ENCODE data around the gene CYFIP1.

CYFIP1 gene

DNA sequence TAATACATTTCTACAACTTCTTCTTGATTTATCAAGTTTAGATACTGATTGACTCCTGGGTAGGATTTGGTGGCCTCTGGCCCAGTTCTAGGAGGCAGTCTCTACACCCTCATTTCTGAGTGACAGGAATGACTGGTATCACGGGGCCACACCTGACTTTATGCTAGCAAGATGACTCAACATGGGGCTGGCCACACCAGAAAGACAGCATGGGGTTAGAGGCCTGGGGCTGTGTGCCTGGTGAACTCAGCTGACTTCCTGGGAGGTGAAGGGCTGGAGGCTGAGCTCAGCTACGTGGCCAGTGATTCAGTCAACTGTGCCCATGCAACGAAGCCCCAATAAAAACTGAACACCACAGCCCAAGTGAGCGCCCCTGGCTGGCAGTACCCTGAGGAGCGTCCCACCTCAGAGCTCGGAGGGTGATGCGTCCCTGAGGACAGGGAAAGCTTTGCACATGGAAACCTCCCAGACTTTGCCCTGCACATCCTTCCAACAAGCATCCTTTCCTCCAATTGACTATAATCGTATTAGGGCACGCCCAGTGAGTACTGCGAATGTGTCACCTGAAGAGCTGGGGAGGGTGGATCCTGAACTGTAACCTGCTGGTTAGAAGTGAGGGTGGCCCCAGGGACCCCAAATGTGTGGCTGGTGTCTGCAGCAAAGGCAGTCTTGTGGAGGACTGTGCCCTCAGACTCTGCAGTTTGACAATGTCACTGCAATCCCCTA is 84.5 kb downstream of the CYFIP1 start:
- no peak for DNase-seq (ENCODE audit: extremely low read depth, low read depth)
- TF ChIP-seq, protein P1, sequence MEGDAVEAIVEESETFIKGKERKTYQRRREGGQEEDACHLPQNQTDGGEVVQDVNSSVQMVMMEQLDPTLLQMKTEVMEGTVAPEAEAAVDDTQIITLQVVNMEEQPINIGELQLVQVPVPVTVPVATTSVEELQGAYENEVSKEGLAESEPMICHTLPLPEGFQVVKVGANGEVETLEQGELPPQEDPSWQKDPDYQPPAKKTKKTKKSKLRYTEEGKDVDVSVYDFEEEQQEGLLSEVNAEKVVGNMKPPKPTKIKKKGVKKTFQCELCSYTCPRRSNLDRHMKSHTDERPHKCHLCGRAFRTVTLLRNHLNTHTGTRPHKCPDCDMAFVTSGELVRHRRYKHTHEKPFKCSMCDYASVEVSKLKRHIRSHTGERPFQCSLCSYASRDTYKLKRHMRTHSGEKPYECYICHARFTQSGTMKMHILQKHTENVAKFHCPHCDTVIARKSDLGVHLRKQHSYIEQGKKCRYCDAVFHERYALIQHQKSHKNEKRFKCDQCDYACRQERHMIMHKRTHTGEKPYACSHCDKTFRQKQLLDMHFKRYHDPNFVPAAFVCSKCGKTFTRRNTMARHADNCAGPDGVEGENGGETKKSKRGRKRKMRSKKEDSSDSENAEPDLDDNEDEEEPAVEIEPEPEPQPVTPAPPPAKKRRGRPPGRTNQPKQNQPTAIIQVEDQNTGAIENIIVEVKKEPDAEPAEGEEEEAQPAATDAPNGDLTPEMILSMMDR (IDR thresholded peaks at IDR 0.05; ENCODE audit: low read depth, low read length) = no peak

DNA sequence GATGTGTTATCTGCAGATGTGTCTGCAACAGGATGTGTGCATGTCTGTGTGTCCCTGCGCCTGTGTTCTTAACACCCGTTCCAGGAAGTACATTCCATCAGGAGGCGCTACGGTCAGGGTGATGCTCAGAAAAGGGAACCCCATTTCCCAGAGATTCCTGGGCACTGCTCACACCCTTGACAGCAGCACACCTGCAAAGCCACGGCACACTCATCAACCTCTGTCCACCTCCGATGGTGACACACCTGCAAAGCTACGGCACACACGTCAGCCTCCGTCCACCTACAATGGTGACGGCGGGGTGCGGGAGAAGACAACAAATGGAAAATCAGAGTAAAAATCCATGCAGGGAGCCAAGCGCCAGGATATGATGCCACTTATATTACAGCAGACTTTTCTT is 86.3 kb downstream of the CYFIP1 start:
- TF ChIP-seq, protein P1 (IDR thresholded peaks at IDR 0.05; ENCODE audit: low read depth, low read length) = no peak
- DNase-seq (ENCODE audit: extremely low read depth, low read depth) = no peak

DNA sequence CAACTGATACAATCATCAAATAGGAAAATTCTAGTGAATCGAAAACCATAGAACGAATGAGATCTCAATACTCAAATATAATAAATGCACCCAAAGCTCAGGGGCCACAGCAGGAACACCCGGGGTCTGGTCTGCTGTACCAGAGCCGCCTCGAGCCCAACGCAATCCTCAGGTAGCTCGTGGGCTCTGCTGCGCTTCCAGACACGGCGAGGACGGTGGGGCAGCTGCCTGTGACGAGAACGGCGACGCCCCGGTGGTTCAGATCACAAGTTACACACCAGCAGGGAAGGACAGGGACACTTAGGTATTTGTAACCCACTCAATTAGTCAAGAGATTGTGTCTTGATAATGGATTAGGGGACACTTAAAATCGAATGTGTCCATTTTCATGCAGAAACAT is 87.1 kb downstream of the CYFIP1 start:
- no peak for DNase-seq (ENCODE audit: extremely low read depth, low read depth)
- TF ChIP-seq, protein P1 (IDR thresholded peaks at IDR 0.05; ENCODE audit: low read depth, low read length) = no peak

DNA sequence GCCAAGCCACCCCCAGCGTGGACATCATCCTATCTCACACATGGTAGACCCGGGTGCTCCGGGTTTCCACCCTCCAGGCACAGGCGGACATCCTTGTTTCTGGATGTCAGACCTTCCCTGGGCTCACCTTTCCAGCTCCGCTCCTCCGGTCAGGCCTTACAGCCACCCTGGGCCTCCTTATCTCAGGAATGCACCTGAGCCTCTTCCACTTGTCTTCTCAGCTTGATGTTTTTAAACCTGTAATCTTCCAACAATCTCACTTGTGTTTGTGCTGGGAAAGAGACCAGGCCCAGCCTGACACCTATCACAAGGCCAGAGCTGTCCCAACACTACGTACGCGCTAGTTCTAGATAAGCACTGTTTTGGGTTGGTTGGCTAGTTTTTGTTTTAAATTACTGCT is 87.8 kb downstream of the CYFIP1 start:
- TF ChIP-seq, protein P1 (IDR thresholded peaks at IDR 0.05; ENCODE audit: low read depth, low read length) = no peak

DNA sequence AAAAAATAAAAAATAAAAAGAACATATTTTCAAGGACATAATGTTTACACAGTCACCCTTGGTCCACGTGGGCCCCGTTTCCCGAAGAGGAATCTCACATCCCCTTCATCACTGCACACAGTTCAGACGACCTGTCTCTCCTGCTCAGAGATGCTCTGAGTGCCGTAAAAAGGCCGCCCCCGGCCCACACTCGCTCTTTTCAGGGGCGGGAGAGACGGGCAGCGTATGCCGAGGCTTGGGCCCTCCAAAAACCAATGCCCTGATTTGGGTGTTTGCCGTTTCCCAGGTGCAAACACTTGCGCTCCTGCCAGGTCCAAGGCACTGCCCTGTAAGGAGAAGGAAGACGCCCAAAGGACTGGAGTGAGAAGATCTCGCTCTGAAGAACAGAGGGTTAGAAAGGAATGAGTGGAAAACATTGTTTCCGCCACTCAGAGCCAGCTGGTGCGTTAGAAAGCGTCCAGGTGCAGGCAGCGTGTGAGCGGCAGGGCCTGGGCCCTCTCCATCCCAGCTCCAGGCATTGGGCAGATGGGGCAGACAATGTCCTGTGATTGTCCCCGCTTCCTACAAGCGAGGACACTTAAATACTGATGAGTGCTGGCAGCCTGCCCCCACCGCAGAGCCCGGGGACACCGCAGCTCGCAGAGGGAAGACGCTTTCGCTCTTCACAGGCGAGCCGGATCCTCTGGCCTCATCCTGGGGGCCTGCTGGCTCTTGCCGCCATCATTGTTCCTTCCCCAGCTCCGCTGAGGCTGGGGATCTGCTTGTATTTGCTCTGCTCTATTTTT is 88.5 kb downstream of the CYFIP1 start:
- TF ChIP-seq, protein P1 (IDR thresholded peaks at IDR 0.05; ENCODE audit: low read depth, low read length) = no peak
- no peak for DNase-seq (ENCODE audit: extremely low read depth, low read depth)

More for the DNA sequence above, 87.8 kb downstream of the CYFIP1 start:
- no peak for DNase-seq (ENCODE audit: extremely low read depth, low read depth)

DNA sequence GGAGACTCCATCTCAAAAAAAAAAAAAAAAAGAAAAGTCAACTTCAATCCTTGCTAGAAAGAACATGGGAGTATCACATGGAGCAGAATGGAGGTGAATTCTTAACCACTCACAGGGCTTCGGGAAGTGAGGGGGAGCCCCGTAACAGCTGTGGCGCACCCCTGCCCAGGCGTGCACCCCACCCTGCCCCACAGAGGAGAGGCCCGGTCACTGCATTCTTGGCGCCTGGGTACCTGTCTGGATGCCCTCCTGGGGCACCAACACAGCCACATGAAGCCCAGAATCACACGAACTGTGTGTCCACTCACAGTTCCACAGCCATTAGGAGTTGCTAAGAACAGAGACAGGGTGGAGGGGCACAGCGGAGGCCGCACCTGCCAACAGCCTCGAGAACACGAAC is 89.9 kb downstream of the CYFIP1 start:
- TF ChIP-seq, protein P1 (IDR thresholded peaks at IDR 0.05; ENCODE audit: low read depth, low read length) = no peak
- DNase-seq (ENCODE audit: extremely low read depth, low read depth) = no peak

DNA sequence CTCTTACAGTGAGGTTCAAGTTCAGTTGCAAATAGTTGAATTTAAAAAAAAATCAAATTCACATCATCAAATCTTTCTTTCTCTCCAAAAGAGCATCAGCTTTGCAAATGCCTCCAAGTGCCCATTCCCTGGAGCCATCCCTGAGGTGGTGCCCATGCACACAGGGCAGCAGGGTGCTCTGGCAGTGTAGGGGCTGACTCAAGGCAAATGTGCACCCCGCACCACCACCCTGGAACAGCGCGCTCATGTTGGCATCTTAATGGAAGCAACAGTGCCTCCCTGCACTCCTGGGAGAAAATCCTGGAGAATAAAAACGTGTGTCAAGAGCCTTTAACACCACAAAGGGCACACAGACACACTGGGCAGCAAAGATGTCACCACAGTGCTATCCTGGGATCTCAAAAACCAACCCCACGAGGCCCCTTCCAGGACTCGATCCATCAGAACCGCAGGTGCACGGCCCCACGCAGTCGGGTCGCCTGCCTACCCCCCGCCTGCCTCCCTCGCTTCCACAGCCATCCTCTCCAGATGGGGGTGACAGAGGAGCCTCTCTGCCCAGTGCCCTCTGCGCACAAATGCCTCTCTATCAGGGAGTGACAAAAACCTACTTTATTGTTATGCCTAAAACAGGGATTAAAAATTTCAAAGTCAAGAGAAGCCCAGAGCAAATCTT is 90.9 kb downstream of the CYFIP1 start:
- DNase-seq (ENCODE audit: extremely low read depth, low read depth) = no peak
- TF ChIP-seq, protein P1 (IDR thresholded peaks at IDR 0.05; ENCODE audit: low read depth, low read length) = no peak
